Subcutaneous adipose tissue (tissue), 4 donors: ENCODE measurements around the gene PTPN13. TPM values are rescaled to one million over a fixed set of nuclear protein-coding genes. Genes with fewer than 3 reads are reported as not detected.

Experiments
- total RNA-seq, 4 donors: library from RNA; depleted of rRNA; stranded (reverse); fragments of >200 nt; gene quantifications; one replicate each; pipeline ENCODE4 v1.1.0, GENCODE V29; 2016
- TF ChIP-seq, protein P1 (sequence below): fragments of 450-650 bp; IDR thresholded peaks from one replicate; pipeline ENCODE4 v1.5.1; 2016; ENCODE audit warnings: low read depth, mild to moderate bottlenecking, control low read depth, antibody characterized with exemption, moderate library complexity

PTPN13 gene
- total RNA-seq, 4 donors from 2014 or later: 28.6 to 37.5 (median 33.0) TPM

DNA sequence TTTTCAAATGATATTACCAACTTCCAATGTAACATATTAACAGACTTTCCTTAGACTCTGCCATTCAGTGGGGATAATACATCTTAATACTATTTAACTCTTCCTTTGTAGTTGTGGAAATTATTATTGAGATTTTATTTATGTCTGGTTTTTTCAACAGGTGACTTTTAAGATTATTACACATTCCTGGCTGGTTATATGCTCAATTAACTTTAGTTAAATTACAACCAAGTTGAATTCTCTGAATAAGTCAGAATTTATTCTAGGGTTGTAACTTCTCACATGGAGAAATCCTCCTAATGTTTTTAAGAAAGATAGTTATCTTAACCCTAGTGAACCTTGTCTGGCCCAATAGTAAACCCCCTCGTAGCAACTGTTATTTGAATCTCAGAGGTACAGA, 147.7 kb downstream of the PTPN13 start:
- TF ChIP-seq, protein P1, sequence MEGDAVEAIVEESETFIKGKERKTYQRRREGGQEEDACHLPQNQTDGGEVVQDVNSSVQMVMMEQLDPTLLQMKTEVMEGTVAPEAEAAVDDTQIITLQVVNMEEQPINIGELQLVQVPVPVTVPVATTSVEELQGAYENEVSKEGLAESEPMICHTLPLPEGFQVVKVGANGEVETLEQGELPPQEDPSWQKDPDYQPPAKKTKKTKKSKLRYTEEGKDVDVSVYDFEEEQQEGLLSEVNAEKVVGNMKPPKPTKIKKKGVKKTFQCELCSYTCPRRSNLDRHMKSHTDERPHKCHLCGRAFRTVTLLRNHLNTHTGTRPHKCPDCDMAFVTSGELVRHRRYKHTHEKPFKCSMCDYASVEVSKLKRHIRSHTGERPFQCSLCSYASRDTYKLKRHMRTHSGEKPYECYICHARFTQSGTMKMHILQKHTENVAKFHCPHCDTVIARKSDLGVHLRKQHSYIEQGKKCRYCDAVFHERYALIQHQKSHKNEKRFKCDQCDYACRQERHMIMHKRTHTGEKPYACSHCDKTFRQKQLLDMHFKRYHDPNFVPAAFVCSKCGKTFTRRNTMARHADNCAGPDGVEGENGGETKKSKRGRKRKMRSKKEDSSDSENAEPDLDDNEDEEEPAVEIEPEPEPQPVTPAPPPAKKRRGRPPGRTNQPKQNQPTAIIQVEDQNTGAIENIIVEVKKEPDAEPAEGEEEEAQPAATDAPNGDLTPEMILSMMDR: no peak

DNA sequence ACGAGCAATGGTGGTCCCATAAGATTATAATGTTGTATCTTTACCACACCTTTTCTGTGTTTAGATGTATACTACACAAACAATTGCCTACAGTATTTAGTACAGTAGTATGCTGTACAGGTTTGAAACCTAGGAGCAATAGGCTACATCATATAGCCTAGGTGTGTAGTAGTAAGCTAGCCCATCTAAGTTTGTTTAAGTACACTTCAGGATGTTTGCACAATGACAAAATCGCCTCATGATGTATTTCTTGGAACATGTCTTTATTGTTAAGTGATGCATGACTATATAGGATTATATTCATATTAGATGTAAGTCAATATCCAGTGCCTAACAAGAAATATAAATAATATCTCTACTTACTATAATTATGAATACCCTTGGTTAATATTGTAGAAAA, 150.5 kb downstream of the PTPN13 start:
- TF ChIP-seq, protein P1: no peak

DNA sequence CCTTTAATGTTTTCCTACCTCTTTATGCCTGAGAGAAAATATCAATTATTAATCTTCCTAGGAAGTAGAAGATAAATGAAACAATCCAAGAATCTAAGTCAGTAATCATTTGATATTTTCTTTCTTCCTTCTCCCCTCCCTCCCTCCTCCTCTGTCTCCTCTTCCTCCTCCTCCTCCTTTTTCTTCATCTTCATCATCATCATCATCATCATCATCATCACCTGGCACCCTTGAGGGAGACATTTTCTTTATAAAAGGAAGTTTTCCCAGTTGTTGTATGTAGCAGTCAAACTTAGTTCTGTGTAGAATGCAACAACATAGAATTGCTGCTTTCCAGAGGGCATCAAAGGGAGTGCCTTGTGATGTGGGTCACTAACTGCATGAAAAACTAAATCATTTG, 155.0 kb downstream of the PTPN13 start:
- TF ChIP-seq, protein P1: no peak

- TF ChIP-seq, protein P1: no peak
Observed at GRCh38 chr4:86755388-86755787, 161.3 kb downstream of the PTPN13 start.

DNA sequence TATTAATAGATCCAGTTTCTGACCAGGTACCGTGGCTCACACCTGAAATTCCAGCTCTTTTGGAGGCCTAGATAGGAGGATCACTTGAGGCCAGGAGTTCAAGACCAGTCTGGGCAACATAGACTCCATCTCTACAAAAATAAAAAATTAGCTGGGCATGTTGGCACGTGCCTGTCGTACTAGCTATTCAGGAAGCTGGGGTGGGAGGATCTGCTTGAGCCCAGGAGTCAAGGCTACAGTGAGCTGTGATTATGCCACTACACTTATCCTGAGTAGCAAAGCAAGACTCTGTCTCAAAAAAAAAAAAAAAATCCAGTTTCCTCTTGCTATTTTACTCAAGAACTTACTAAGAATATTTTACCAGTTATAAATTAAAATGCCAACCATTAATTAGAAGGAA, 163.4 kb downstream of the PTPN13 start:
- TF ChIP-seq, protein P1: no peak

- TF ChIP-seq, protein P1: no peak
Observed at GRCh38 chr4:86759298-86759697, 165.2 kb downstream of the PTPN13 start.

DNA sequence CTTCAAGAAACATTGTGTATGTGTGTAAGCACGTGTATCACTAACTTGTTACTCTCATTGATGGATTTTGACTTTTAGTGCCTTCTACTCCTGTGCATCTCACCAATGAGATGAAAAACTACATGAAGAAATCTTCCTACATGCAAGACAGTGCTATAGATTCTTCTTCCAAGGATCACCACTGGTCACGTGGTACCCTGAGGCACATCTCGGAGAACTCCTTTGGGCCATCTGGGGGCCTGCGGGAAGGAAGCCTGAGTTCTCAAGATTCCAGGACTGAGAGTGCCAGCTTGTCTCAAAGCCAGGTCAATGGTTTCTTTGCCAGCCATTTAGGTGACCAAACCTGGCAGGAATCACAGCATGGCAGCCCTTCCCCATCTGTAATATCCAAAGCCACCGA, 168.5 kb downstream of the PTPN13 start:
- TF ChIP-seq, protein P1: no peak
